HG03066 (cell line): ENCODE results near the gene PRR20G.
"Not testable (repeated sequence)": the region's sequence is repeated elsewhere in the genome, so short reads cannot be mapped to it uniquely, and the experiment has no call there.

Source experiments
- ATAC-seq: cut with Tn5 transposase; IDR thresholded peaks from one replicate; pipeline ENCODE4 v1.9.1; 2021; ENCODE audit warnings: low read depth; ENCODE audit not compliant: unreplicated experiment

The PRR20G gene

GRCh38 chr3:127287840-127288239 lies at the start of gene PRR20G:
Gene PRR20G (minus strand): TSS chr3:127288046. CDS start chr3:127287365, 681 bp downstream.
- no peak for ATAC-seq

GRCh38 chr3:127337001-127337400 lies 49.2 kb upstream of the PRR20G start:
- ATAC-seq = no peak

GRCh38 chr3:127336101-127336500 lies 48.3 kb upstream of the PRR20G start:
- no peak for ATAC-seq

GRCh38 chr3:127330385-127330784 lies 42.5 kb upstream of the PRR20G start:
- no peak for ATAC-seq

- no peak for ATAC-seq
Measured at GRCh38 chr3:127329631-127330285, 41.9 kb upstream of the PRR20G start.

- ATAC-seq = no peak
Measured at GRCh38 chr3:127328421-127328820, 40.6 kb upstream of the PRR20G start.

GRCh38 chr3:127326341-127326740 lies 38.5 kb upstream of the PRR20G start:
- no peak for ATAC-seq

GRCh38 chr3:127325629-127325961 lies 37.7 kb upstream of the PRR20G start:
- ATAC-seq = no peak

GRCh38 chr3:127324913-127325628 lies 37.2 kb upstream of the PRR20G start:
- ATAC-seq = no peak

GRCh38 chr3:127324076-127324475 lies 36.2 kb upstream of the PRR20G start:
- no peak for ATAC-seq

GRCh38 chr3:127323581-127323980 lies 35.7 kb upstream of the PRR20G start:
- ATAC-seq = no peak

- ATAC-seq = no peak
Measured at GRCh38 chr3:127321371-127321770, 33.5 kb upstream of the PRR20G start.

- ATAC-seq = no peak
Measured at GRCh38 chr3:127320529-127321121, 32.8 kb upstream of the PRR20G start.

GRCh38 chr3:127316685-127317084 lies 28.8 kb upstream of the PRR20G start:
- ATAC-seq = no peak

- ATAC-seq = no peak
Measured at GRCh38 chr3:127312818-127313217, 25.0 kb upstream of the PRR20G start.

GRCh38 chr3:127308821-127309220 lies 21.0 kb upstream of the PRR20G start:
- ATAC-seq = not testable (repeated sequence)

- ATAC-seq = no peak
Measured at GRCh38 chr3:127307916-127308315, 20.1 kb upstream of the PRR20G start.

GRCh38 chr3:127307112-127307835 lies 19.4 kb upstream of the PRR20G start:
- no peak for ATAC-seq

- ATAC-seq = no peak
Measured at GRCh38 chr3:127306361-127307111, 18.7 kb upstream of the PRR20G start.

GRCh38 chr3:127305499-127306060 lies 17.7 kb upstream of the PRR20G start:
- no peak for ATAC-seq
